A673 (cell line): ENCODE data around the gene APMAP. TPM values are rescaled to one million over a fixed set of nuclear protein-coding genes. Genes with fewer than 3 reads are reported as not detected.

Source experiments
- BruUV-seq: library from RNA; stranded (reverse); fragments of 400-500 nt; replicated peaks from 2 replicates; lab custom pipeline; 2021; lab: Mats Ljungman, UMichigan
- CTCF ChIA-PET: fragments of 300-600 bp; sonication (Branson Sonifier 250); formaldehyde crosslinking; loops from one replicate; lab custom pipeline; 2022; ENCODE audit warnings: antibody characterized with exemption; lab: Charles Lee
- POLR2A ChIA-PET: fragments of 300-600 bp; sonication (Branson Sonifier 250); formaldehyde crosslinking; loops from one replicate; lab custom pipeline; 2022; ENCODE audit warnings: antibody characterized with exemption; ENCODE audit not compliant: low non-redundant PET; lab: Charles Lee
- DNase-seq: peaks from one replicate; pipeline ENCODE4 v3.0.0-alpha.2; 2015; ENCODE audit warnings: low spot score
- H3K27ac ChIP-seq: fragments of 200-600 bp; sonication (generic); 2 replicates; pipeline ENCODE4 v1.5.1; 2016; ENCODE audit warnings: mixed run types, low read depth, mild to moderate bottlenecking, mixed read lengths, antibody characterized with exemption, low read length; ENCODE audit not compliant: poor library complexity, severe bottlenecking
- H3K27me3 ChIP-seq: fragments of 200-600 bp; sonication (generic); replicated peaks from 2 replicates; pipeline ENCODE4 v1.6.1; 2017; ENCODE audit warnings: mixed run types, low read depth, mild to moderate bottlenecking, mixed read lengths, antibody characterized with exemption, low read length; ENCODE audit not compliant: insufficient read depth, poor library complexity
- H3K36me3 ChIP-seq: fragments of 200-600 bp; sonication (generic); 2 replicates; pipeline ENCODE4 v1.6.1; 2016; ENCODE audit warnings: mixed run types, mild to moderate bottlenecking, mixed read lengths, antibody characterized with exemption, low read length; ENCODE audit not compliant: insufficient read depth, poor library complexity, severe bottlenecking
- H3K4me1 ChIP-seq: fragments of 200-600 bp; sonication (generic); 2 replicates; pipeline ENCODE4 v1.6.1; 2017; ENCODE audit warnings: mixed run types, mild to moderate bottlenecking, mixed read lengths, antibody characterized with exemption, low read length; ENCODE audit not compliant: insufficient read depth, poor library complexity, severe bottlenecking
- H3K4me3 ChIP-seq: fragments of 200-600 bp; sonication (generic); 2 replicates; pipeline ENCODE4 v1.5.1; 2016; ENCODE audit warnings: low read depth, mixed run types, mild to moderate bottlenecking, mixed read lengths, low read length; ENCODE audit not compliant: poor library complexity, severe bottlenecking
- H3K9me3 ChIP-seq: fragments of 200-600 bp; sonication (generic); 2 replicates; pipeline ENCODE4 v1.6.1; 2016; ENCODE audit warnings: mixed run types, low read depth, mild to moderate bottlenecking, mixed read lengths, antibody characterized with exemption, low read length; ENCODE audit not compliant: poor library complexity, severe bottlenecking
- EZH2 ChIP-seq: fragments of 200-600 bp; sonication (generic); IDR thresholded peaks from 2 replicates; pipeline ENCODE4 v1.6.1; 2017; ENCODE audit warnings: borderline replicate concordance, low read depth, mild to moderate bottlenecking, mixed read lengths, antibody characterized with exemption, low read length; ENCODE audit not compliant: poor library complexity, severe bottlenecking
- intact Hi-C: fragments of 100-400 bp; cut with micrococcal nuclease; formaldehyde crosslinking; loops from one replicate; pipeline ENCODE4 v1.10.0; 2022; ENCODE audit not compliant: unreplicated experiment
- total RNA-seq: library from RNA; stranded (reverse); gene quantifications from 2 replicates; pipeline ENCODE4 v1.2.3, GENCODE V29; 2021
- TF ChIP-seq, protein P1 (sequence below): fragments of 300-800, 200-600 bp; sonication (generic); conservative IDR thresholded peaks from 2 replicates; pipeline ENCODE4 v1.5.1; 2017; ENCODE audit warnings: low read depth, mild to moderate bottlenecking, antibody characterized with exemption, low read length, moderate library complexity, mixed read lengths

The APMAP gene
- total RNA-seq, 1 experiment from 2014 or later: 70.3 TPM

DNA sequence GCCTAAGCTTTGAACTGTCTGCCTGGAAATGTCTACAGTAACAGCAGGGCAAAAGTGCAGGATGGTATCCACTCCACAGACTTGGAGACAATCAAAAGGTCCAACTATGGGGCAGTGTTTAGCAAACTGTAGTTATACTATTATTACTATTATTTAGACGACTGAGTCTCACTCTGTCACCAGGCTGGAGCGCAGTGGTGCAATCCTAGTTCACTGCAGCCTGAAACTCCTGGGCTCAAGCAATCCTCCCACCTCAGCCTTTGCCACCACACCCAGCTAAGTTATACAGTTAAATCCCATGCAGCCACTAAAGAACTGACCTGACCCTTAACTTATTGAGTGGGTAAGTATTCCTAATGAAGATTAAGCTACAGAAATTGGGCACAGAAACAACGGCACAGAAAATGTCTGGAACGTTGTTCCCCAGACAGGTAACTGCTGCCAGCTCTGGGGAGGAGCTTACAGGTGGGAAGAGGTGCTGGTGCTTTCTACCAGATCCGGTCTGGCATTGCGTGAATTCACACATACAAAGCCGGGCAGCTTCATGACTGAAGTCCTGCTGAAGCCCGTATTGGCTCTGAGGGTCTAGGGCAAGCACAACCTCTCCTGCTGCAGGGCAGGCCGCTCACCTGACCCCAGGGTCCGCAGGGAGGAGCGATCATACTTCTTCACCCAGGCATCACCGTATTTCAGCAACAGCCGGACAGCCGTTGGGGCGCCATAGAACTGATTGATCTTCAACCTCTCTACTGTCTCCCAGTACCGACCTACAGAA, 27.0 kb upstream of the APMAP start:
- Histone ChIP-seq H3K27ac (no peak overlapping the region), H3K36me3 (no peaks in the 10 kb centered on the region), H3K4me1 (no peaks in the 10 kb centered on the region), H3K9me3 (no peaks in the 10 kb centered on the region), H3K27me3 (no peaks in the 10 kb centered on the region), H3K4me3 (no peak overlapping the region)
- DNase-seq: no peak
- BruUV-seq: no TSS peak
- TF ChIP-seq, protein P1, sequence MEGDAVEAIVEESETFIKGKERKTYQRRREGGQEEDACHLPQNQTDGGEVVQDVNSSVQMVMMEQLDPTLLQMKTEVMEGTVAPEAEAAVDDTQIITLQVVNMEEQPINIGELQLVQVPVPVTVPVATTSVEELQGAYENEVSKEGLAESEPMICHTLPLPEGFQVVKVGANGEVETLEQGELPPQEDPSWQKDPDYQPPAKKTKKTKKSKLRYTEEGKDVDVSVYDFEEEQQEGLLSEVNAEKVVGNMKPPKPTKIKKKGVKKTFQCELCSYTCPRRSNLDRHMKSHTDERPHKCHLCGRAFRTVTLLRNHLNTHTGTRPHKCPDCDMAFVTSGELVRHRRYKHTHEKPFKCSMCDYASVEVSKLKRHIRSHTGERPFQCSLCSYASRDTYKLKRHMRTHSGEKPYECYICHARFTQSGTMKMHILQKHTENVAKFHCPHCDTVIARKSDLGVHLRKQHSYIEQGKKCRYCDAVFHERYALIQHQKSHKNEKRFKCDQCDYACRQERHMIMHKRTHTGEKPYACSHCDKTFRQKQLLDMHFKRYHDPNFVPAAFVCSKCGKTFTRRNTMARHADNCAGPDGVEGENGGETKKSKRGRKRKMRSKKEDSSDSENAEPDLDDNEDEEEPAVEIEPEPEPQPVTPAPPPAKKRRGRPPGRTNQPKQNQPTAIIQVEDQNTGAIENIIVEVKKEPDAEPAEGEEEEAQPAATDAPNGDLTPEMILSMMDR: no peak
- no peak for TF ChIP-seq EZH2
- CTCF ChIA-PET: no interaction called here
- intact Hi-C loops: no loop called here
- POLR2A ChIA-PET: no interaction called here

DNA sequence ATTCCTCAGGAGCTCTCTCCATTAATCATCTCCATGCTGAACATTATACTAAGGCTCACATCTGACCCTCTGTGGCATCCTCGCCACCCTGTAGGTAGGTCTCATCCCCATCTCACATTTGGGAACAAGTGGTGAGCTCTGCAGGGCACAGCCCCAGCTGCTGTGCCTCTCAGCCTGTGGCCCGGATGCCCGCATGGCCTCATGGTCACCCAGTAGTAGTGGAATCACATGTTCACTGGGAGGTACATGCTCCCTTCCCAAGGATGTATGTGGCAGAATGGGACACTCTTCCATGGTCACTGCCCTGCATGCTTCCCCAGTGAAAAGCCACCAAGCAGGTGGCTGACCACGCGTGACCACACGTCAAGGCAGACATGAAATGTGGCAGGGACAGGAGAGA, 26.3 kb upstream of the APMAP start:
- DNase-seq: no peak
- Histone ChIP-seq H3K4me3 (no peak overlapping the region), H3K27ac (no peak overlapping the region), H3K9me3 (no peaks in the 10 kb centered on the region), H3K27me3 (no peaks in the 10 kb centered on the region), H3K36me3 (no peaks in the 10 kb centered on the region), H3K4me1 (no peaks in the 10 kb centered on the region)
- intact Hi-C loops: no loop called here
- ChIA-PET CTCF (no interaction called here), POLR2A (no interaction called here)
- TF ChIP-seq EZH2: no peak
- TF ChIP-seq, protein P1: no peak
- BruUV-seq: no TSS peak

DNA sequence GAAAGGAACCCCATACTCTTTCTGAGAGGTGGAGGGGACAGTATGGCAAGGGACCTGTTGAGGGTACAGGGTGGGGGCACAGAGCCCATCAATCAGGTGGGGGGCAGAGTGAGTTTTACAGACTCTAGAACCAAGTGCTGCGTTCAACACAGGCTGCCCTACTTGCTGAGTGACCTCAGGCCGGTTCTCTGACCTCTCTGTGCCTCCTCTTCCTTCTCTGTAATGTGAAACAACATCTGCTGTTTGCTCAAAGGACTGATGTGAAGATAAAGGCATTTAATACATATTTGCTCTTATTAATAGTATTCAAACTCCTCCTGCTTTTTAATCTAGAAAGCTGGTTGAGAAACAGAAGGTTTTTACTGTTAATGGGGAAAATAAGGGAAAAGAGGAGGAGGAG, 25.9 kb upstream of the APMAP start:
- CTCF ChIA-PET: no interaction called here
- no peak for TF ChIP-seq EZH2
- TF ChIP-seq, protein P1: no peak

More for the DNA sequence above, 25.9 kb upstream of the APMAP start:
- POLR2A ChIA-PET: no interaction called here
- no TSS peak for BruUV-seq
- H3K27me3 ChIP-seq: no peaks in the 10 kb centered on the region
- H3K9me3 ChIP-seq: no peaks in the 10 kb centered on the region
- no peaks in the 10 kb centered on the region for H3K36me3 ChIP-seq
- H3K4me1 ChIP-seq: no peaks in the 10 kb centered on the region
- no peak overlapping the region for H3K4me3 ChIP-seq
- no peak overlapping the region for H3K27ac ChIP-seq
- no peak for DNase-seq
- intact Hi-C loops: no loop called here
